SH-SY5Y (cell line): ENCODE data around the gene AKR1C1.

Source experiments
- GATA2 ChIP-seq: IDR thresholded peaks from 2 replicates; pipeline ENCODE4 v1.6.1; 2011; ENCODE audit warnings: mild to moderate bottlenecking, low read depth, low read length
- GATA3 ChIP-seq: IDR thresholded peaks from 2 replicates; pipeline ENCODE4 v1.6.1; 2011; ENCODE audit warnings: low read depth, mild to moderate bottlenecking, low read length, moderate library complexity

- TF ChIP-seq GATA2 (no peak), GATA3 (no peak)
These were observed 27.0 kb downstream of the AKR1C1 start for GRCh38 chr10:4990217-4990616.
